GM19193 (cell line): ENCODE results near the gene DRD2.

Experiments
- POLR2A ChIP-seq: IDR thresholded peaks from 4 replicates; pipeline ENCODE4 v1.6.1; 2011; ENCODE audit not compliant: insufficient read depth, insufficient read length; ENCODE audit errors: extremely low read depth

Gene DRD2

GRCh38 chr11:113465786-113466185 is 9.4 kb downstream of the DRD2 start:
- no peak for TF ChIP-seq POLR2A

- TF ChIP-seq POLR2A = no peak
Observed at GRCh38 chr11:113464416-113464815, 10.8 kb downstream of the DRD2 start.

GRCh38 chr11:113462830-113463229 is 12.4 kb downstream of the DRD2 start:
- TF ChIP-seq POLR2A = no peak

- no peak for TF ChIP-seq POLR2A
Observed at GRCh38 chr11:113461639-113462038, 13.6 kb downstream of the DRD2 start.

GRCh38 chr11:113460469-113460868 is 14.7 kb downstream of the DRD2 start:
- TF ChIP-seq POLR2A = no peak

- TF ChIP-seq POLR2A = no peak
Observed at GRCh38 chr11:113458189-113458588, 17.0 kb downstream of the DRD2 start.

- no peak for TF ChIP-seq POLR2A
Observed at GRCh38 chr11:113457784-113458183, 17.4 kb downstream of the DRD2 start.

- TF ChIP-seq POLR2A = no peak
Observed at GRCh38 chr11:113454455-113454854, 20.7 kb downstream of the DRD2 start.

- no peak for TF ChIP-seq POLR2A
Observed at GRCh38 chr11:113449743-113450142, 25.5 kb downstream of the DRD2 start.

- no peak for TF ChIP-seq POLR2A
Observed at GRCh38 chr11:113448316-113448677, 26.9 kb downstream of the DRD2 start.

GRCh38 chr11:113447621-113448315 is 27.4 kb downstream of the DRD2 start:
- TF ChIP-seq POLR2A = no peak

GRCh38 chr11:113446938-113447337 is 28.3 kb downstream of the DRD2 start:
- TF ChIP-seq POLR2A = no peak

- TF ChIP-seq POLR2A = no peak
Observed at GRCh38 chr11:113446112-113446511, 29.1 kb downstream of the DRD2 start.

- TF ChIP-seq POLR2A = no peak
Observed at GRCh38 chr11:113444502-113445123, 30.6 kb downstream of the DRD2 start.

GRCh38 chr11:113440816-113441215 is 34.4 kb downstream of the DRD2 start:
- no peak for TF ChIP-seq POLR2A

- TF ChIP-seq POLR2A = no peak
Observed at GRCh38 chr11:113436672-113437252, 38.4 kb downstream of the DRD2 start.
